Vagina (tissue), 2 donors: ENCODE results near the gene DDX10.

Experiments
- POLR2A ChIP-seq, 2 donors: fragments of 450-650 bp; IDR thresholded peaks; one replicate each; pipeline ENCODE4 v1.6.1; 2017; ENCODE audit warnings: antibody characterized with exemption in 2 of 2, mild to moderate bottlenecking in 2 of 2, moderate library complexity in 2 of 2
- POLR2AphosphoS5 ChIP-seq, 2 donors: sonication (generic); formaldehyde crosslinking; IDR thresholded peaks; one replicate each; pipeline ENCODE4 v1.9.0; 2017; ENCODE audit warnings: antibody characterized with exemption in 2 of 2, mild to moderate bottlenecking in 2 of 2, low read depth in 1 of 2; ENCODE audit not compliant: insufficient read depth in 1 of 2
- TF ChIP-seq, protein P1 (sequence below), 3 experiments: fragments of 450-650 bp in 2 of 3; fragments of 200-600 bp in 1 of 3; sonication (generic) in 1 of 3; IDR thresholded peaks; one replicate each; pipeline ENCODE4 v1.5.1; 2017 to 2019; ENCODE audit warnings: antibody characterized with exemption in 3 of 3, mild to moderate bottlenecking in 2 of 3, moderate library complexity in 2 of 3

DNA sequence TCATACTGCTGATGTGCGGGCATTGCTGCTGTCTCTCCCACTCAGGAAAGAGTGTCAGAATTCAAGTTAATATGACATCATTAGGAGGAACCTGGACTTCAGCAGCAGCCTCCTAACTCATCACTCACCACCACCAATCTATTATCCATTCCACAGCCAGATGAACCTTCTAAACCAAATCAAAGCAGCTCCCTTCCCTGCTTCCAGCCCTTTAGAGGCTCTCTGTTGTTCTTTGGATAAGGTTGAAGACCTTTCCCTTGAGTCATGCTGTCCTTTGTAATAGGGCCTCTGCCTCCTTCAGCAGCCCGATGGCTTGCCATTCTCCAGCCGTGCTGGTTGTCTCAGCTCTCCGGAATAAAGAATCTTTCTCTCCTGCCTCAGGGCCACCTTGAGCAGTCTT lies 301.3 kb downstream of the DDX10 start:
- no peak for TF ChIP-seq POLR2A (IDR thresholded peaks at IDR 0.05)
- TF ChIP-seq, protein P1, sequence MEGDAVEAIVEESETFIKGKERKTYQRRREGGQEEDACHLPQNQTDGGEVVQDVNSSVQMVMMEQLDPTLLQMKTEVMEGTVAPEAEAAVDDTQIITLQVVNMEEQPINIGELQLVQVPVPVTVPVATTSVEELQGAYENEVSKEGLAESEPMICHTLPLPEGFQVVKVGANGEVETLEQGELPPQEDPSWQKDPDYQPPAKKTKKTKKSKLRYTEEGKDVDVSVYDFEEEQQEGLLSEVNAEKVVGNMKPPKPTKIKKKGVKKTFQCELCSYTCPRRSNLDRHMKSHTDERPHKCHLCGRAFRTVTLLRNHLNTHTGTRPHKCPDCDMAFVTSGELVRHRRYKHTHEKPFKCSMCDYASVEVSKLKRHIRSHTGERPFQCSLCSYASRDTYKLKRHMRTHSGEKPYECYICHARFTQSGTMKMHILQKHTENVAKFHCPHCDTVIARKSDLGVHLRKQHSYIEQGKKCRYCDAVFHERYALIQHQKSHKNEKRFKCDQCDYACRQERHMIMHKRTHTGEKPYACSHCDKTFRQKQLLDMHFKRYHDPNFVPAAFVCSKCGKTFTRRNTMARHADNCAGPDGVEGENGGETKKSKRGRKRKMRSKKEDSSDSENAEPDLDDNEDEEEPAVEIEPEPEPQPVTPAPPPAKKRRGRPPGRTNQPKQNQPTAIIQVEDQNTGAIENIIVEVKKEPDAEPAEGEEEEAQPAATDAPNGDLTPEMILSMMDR (IDR thresholded peaks at IDR 0.05) = no peak
- no peak for TF ChIP-seq POLR2AphosphoS5 (IDR thresholded peaks at IDR 0.05; ENCODE audit: insufficient read depth in 1 of 2, low read depth in 1 of 2)
